GM23338 (cell line): ENCODE data around the gene PTPRN2. TPM values are rescaled to one million over a fixed set of nuclear protein-coding genes. Genes with fewer than 3 reads are reported as not detected.
A peak's percentile ranks its signal among the peaks of the same experiment; 100 is the strongest.

ENCODE experiments used
- ATAC-seq: fragments of 200-7000 bp; cut with Tn5 transposase; 3 replicates; pipeline ENCODE4 v1.9.1; 2020
- DNase-seq: peaks from one replicate; pipeline ENCODE4 v3.0.0-alpha.2; 2015; ENCODE audit warnings: low spot score
- H2AFZ ChIP-seq: fragments of 200-600 bp; sonication (generic); 2 replicates; pipeline ENCODE4 v1.8.0; 2016; ENCODE audit warnings: antibody characterized with exemption, mild to moderate bottlenecking, moderate library complexity
- H3F3A ChIP-seq: fragments of 200-600 bp; sonication (generic); replicated peaks from 2 replicates; pipeline ENCODE4 v1.8.0; 2017; ENCODE audit warnings: antibody characterized with exemption, mixed run types, low read depth
- H3K27ac ChIP-seq: fragments of 200-600 bp; sonication (generic); 2 replicates; pipeline ENCODE4 v1.6.1; 2016; ENCODE audit warnings: low read depth
- H3K27me3 ChIP-seq: fragments of 200-600 bp; sonication (generic); 2 replicates; pipeline ENCODE4 v1.8.0; 2016; ENCODE audit warnings: mild to moderate bottlenecking, mixed run types, moderate library complexity; ENCODE audit not compliant: insufficient read depth
- H3K36me3 ChIP-seq: fragments of 200-600 bp; sonication (generic); 2 replicates; pipeline ENCODE4 v1.8.0; 2016; ENCODE audit warnings: mild to moderate bottlenecking; ENCODE audit not compliant: insufficient read depth
- H3K4me1 ChIP-seq: fragments of 200-600 bp; sonication (generic); 2 replicates; pipeline ENCODE4 v1.8.0; 2016; ENCODE audit warnings: mild to moderate bottlenecking, moderate library complexity; ENCODE audit not compliant: insufficient read depth
- H3K4me2 ChIP-seq: fragments of 200-600 bp; sonication (generic); 2 replicates; pipeline ENCODE4 v1.7.1; 2017; ENCODE audit warnings: mixed run types
- H3K4me3 ChIP-seq: fragments of 200-600 bp; sonication (generic); 2 replicates; pipeline ENCODE4 v1.6.1; 2016; ENCODE audit warnings: mixed run types
- H3K79me2 ChIP-seq: fragments of 200-600 bp; sonication (generic); replicated peaks from 2 replicates; pipeline ENCODE4 v1.8.0; 2017; ENCODE audit warnings: mild to moderate bottlenecking; ENCODE audit not compliant: insufficient read depth
- H3K9me2 ChIP-seq: fragments of 200-600 bp; sonication (generic); 2 replicates; pipeline ENCODE4 v1.8.0; 2017; ENCODE audit not compliant: insufficient read depth
- H4K20me1 ChIP-seq: fragments of 200-600 bp; sonication (generic); replicated peaks from 2 replicates; pipeline ENCODE4 v1.8.0; 2017; ENCODE audit warnings: mild to moderate bottlenecking; ENCODE audit not compliant: insufficient read depth
- H3K27ac Mint-ChIP-seq: 2 replicates; pipeline ENCODE4 v1.8.0; 2020; ENCODE audit warnings: inconsistent platforms, mild to moderate bottlenecking, moderate library complexity, mixed read lengths
- H3K27me3 Mint-ChIP-seq: 3 replicates; pipeline ENCODE4 v1.8.0; 2022; ENCODE audit warnings: low read depth, mild to moderate bottlenecking, moderate library complexity, mixed read lengths, inconsistent platforms; ENCODE audit not compliant: insufficient read depth, poor library complexity
- H3K36me3 Mint-ChIP-seq: 3 replicates; pipeline ENCODE4 v1.8.0; 2021; ENCODE audit warnings: low read depth, mild to moderate bottlenecking, inconsistent platforms, moderate library complexity, mixed read lengths
- H3K4me1 Mint-ChIP-seq: 3 replicates; pipeline ENCODE4 v1.8.0; 2020; ENCODE audit warnings: mild to moderate bottlenecking, inconsistent platforms, mixed read lengths
- H3K4me3 Mint-ChIP-seq: 3 replicates; pipeline ENCODE4 v1.8.0; 2021; ENCODE audit warnings: moderate library complexity, mild to moderate bottlenecking, inconsistent platforms, mixed read lengths
- H3K9me3 Mint-ChIP-seq: 3 replicates; pipeline ENCODE4 v1.8.0; 2020; ENCODE audit warnings: moderate library complexity, mild to moderate bottlenecking, inconsistent platforms, mixed read lengths
- CREB1 ChIP-seq: fragments of 250-450 bp; sonication (Bioruptor Pico); IDR thresholded peaks from 2 replicates; pipeline ENCODE4 v1.5.0; 2020; ENCODE audit warnings: low read depth, mild to moderate bottlenecking, moderate library complexity
- JUNB ChIP-seq: IDR thresholded peaks from one replicate; pipeline ENCODE4 v1.6.1; 2016; ENCODE audit warnings: antibody characterized with exemption; ENCODE audit not compliant: unreplicated experiment
- POLR2AphosphoS5 ChIP-seq: IDR thresholded peaks from 2 replicates; pipeline ENCODE4 v1.6.1; 2016; ENCODE audit warnings: antibody characterized with exemption, low read depth
- STAT1 ChIP-seq: IDR thresholded peaks from one replicate; pipeline ENCODE4 v1.6.1; 2016; ENCODE audit warnings: antibody characterized with exemption; ENCODE audit not compliant: unreplicated experiment
- ZNF114 ChIP-seq: fragments of 250-450 bp; sonication (Bioruptor Pico); IDR thresholded peaks from 2 replicates; pipeline ENCODE4 v1.5.0; 2020; ENCODE audit warnings: mild to moderate bottlenecking, moderate library complexity
- ZNF331 ChIP-seq: fragments of 250-450 bp; sonication (Bioruptor Pico); IDR thresholded peaks from 2 replicates; pipeline ENCODE4 v1.5.0; 2020; ENCODE audit warnings: low read depth, mild to moderate bottlenecking, moderate library complexity
- polyA plus RNA-seq: library from polyadenylated mRNA; unstranded; fragments of >200 nt; fragmentation: Nextera tagmentation; extraction: Ambion mirVana; gene quantifications from 2 replicates; pipeline ENCODE4 v1.2.1, GENCODE V29; 2016
- total RNA-seq: library from RNA; depleted of rRNA; stranded (reverse); fragments of >200 nt; shearing (Covaris generic); gene quantifications from 2 replicates; pipeline ENCODE4 v1.2.3, GENCODE V29; 2014
- TF ChIP-seq, protein P1 (sequence below), 2 experiments: fragments of 200-600 bp in 1 of 2; sonication (generic) in 1 of 2; conservative IDR thresholded peaks; 2 replicates each; pipeline versions ENCODE4 v1.5.1 to v1.6.1; 2016 to 2017; ENCODE audit warnings: antibody characterized with exemption in 2 of 2, low read depth in 2 of 2, mild to moderate bottlenecking in 2 of 2, moderate library complexity in 1 of 2
- TF ChIP-seq, protein P2 (sequence below): IDR thresholded peaks from 2 replicates; pipeline ENCODE4 v1.6.1; 2016; ENCODE audit warnings: antibody characterized with exemption
- TF ChIP-seq, protein P3 (sequence below): IDR thresholded peaks from one replicate; pipeline ENCODE4 v1.6.1; 2018; ENCODE audit warnings: antibody characterized with exemption; ENCODE audit not compliant: unreplicated experiment

Gene PTPRN2
- total and polyA plus RNA-seq, 2 experiments from 2014 or later = 0.87 to 4.0 TPM

DNA sequence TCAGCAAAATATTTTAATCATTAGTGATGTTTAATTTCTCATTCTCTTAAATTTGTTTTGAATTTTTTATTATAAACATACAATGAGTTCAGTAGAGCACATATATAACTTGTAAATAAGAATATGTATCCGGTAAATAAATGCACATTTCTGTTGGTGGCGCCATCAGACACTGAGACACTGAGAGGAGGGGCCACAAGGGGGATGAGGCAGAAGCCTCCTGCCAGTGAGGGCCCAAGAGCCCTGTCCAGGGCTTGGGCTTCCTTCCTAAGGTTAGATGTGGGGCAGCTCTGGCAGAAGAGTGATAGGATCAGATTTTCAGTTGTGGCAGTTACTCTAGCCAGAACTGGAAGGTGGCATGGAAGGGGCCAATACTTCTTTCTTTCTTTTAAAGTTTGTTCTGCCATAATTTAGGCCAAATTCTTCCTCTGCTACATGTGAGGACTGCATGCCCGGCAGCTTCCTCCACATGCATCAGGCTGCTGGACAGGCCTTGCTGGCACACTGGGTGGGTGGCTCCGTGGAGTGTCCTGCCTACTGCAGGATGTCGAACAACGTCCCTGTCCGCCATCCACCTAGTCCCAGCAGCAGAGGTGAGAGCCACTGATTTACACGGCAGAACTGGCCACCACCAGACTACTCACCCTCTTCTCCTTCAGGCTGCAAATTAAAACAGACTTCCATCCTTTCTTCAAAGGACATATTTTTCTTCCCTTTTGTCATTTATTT lies 13.2 kb downstream of the PTPRN2 start:
- H3K4me2 ChIP-seq = no peak overlapping the region
- 0 out of 2 replicates have a peak, but pooled peaks cover 3% of the 10 kb centered on the region for H4K20me1 ChIP-seq
- H3K27me3 ChIP-seq = peaks cover 16% of the 10 kb centered on the region
- H3K4me3 Mint-ChIP-seq = no peak overlapping the region
- H3K27ac ChIP-seq = no peak overlapping the region
- H2AFZ ChIP-seq = no peak overlapping the region
- no peaks in the 10 kb centered on the region for H3K79me2 ChIP-seq
- H3K4me3 ChIP-seq = no peak overlapping the region
- H3K36me3 Mint-ChIP-seq = peaks cover 4% of the 10 kb centered on the region
- H3K9me3 Mint-ChIP-seq = peaks cover 42% of the 10 kb centered on the region
- ATAC-seq (no peak), DNase-seq (no peak)
- H3K27me3 Mint-ChIP-seq = peaks cover 19% of the 10 kb centered on the region
- H3K4me1 Mint-ChIP-seq = no peaks in the 10 kb centered on the region
- H3K36me3 ChIP-seq = 0 out of 2 replicates have a peak, but pooled peaks cover under 1% of the 10 kb centered on the region
- H3K27ac Mint-ChIP-seq = no peak overlapping the region
- 0 out of 2 replicates have a peak, but pooled peaks cover 3% of the 10 kb centered on the region for H3K9me2 ChIP-seq
- TF ChIP-seq POLR2AphosphoS5 = no peak
- TF ChIP-seq, protein P1, sequence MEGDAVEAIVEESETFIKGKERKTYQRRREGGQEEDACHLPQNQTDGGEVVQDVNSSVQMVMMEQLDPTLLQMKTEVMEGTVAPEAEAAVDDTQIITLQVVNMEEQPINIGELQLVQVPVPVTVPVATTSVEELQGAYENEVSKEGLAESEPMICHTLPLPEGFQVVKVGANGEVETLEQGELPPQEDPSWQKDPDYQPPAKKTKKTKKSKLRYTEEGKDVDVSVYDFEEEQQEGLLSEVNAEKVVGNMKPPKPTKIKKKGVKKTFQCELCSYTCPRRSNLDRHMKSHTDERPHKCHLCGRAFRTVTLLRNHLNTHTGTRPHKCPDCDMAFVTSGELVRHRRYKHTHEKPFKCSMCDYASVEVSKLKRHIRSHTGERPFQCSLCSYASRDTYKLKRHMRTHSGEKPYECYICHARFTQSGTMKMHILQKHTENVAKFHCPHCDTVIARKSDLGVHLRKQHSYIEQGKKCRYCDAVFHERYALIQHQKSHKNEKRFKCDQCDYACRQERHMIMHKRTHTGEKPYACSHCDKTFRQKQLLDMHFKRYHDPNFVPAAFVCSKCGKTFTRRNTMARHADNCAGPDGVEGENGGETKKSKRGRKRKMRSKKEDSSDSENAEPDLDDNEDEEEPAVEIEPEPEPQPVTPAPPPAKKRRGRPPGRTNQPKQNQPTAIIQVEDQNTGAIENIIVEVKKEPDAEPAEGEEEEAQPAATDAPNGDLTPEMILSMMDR (conservative IDR thresholded peaks at IDR 0.05; ENCODE audit: low read depth in 2 of 2) = peak; percentile 7 to 26; a peak in 2 of 4 replicates
- no peaks in the 10 kb centered on the region; the same call in 1 of the 2 replicates for H3K4me1 ChIP-seq
- no peaks in the 10 kb centered on the region for H3F3A ChIP-seq

DNA sequence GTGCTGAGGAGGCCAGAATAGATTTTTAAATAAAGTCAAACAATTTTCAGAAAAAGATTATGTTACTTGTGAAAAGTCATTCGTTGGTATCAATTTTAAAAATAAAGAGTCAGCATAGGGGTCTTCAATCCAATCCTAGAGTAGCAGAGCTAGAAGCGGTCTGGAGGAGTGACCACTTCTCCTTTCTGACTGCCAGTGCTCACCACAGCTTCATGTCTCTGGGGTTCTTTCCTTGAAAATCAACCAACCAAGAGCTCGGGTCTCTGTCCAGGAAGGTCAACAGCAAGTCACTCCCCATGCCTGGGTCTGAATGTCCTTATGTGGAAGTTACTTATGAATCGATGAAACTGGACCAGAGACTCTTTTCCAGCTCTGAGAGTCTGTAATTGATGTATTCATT lies 14.3 kb downstream of the PTPRN2 start:
- Histone ChIP-seq H3K4me2 (no peak overlapping the region), H3F3A (no peaks in the 10 kb centered on the region), H2AFZ (no peak overlapping the region), H3K4me1 (no peaks in the 10 kb centered on the region; the same call in 1 of the 2 replicates), H3K9me2 (no peaks in the 10 kb centered on the region), H3K4me3 (no peak overlapping the region), H3K27ac (no peak overlapping the region), H3K27me3 (peaks cover 27% of the 10 kb centered on the region), H4K20me1 (0 out of 2 replicates have a peak, but pooled peaks cover 3% of the 10 kb centered on the region), H3K36me3 (no peaks in the 10 kb centered on the region), H3K79me2 (no peaks in the 10 kb centered on the region)
- Mint-ChIP-seq H3K27me3 (peaks cover 16% of the 10 kb centered on the region), H3K4me1 (no peaks in the 10 kb centered on the region), H3K9me3 (peaks cover 39% of the 10 kb centered on the region), H3K27ac (no peak overlapping the region), H3K4me3 (no peak overlapping the region), H3K36me3 (no peaks in the 10 kb centered on the region; the same call in 2 of the 3 replicates)
- ATAC-seq (no peak), DNase-seq (no peak)
- TF ChIP-seq ZNF114 (CRISPR knock-in tag) = no peak
- no peak for TF ChIP-seq ZNF331 (CRISPR knock-in tag)
- TF ChIP-seq, protein P1 (conservative IDR thresholded peaks at IDR 0.05; ENCODE audit: low read depth in 2 of 2) = no peak
- no peak for TF ChIP-seq POLR2AphosphoS5
- no peak for TF ChIP-seq CREB1 (CRISPR knock-in tag)
- TF ChIP-seq, protein P2, sequence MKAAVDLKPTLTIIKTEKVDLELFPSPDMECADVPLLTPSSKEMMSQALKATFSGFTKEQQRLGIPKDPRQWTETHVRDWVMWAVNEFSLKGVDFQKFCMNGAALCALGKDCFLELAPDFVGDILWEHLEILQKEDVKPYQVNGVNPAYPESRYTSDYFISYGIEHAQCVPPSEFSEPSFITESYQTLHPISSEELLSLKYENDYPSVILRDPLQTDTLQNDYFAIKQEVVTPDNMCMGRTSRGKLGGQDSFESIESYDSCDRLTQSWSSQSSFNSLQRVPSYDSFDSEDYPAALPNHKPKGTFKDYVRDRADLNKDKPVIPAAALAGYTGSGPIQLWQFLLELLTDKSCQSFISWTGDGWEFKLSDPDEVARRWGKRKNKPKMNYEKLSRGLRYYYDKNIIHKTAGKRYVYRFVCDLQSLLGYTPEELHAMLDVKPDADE = no peak
- no peak for TF ChIP-seq JUNB
- TF ChIP-seq, protein P3, sequence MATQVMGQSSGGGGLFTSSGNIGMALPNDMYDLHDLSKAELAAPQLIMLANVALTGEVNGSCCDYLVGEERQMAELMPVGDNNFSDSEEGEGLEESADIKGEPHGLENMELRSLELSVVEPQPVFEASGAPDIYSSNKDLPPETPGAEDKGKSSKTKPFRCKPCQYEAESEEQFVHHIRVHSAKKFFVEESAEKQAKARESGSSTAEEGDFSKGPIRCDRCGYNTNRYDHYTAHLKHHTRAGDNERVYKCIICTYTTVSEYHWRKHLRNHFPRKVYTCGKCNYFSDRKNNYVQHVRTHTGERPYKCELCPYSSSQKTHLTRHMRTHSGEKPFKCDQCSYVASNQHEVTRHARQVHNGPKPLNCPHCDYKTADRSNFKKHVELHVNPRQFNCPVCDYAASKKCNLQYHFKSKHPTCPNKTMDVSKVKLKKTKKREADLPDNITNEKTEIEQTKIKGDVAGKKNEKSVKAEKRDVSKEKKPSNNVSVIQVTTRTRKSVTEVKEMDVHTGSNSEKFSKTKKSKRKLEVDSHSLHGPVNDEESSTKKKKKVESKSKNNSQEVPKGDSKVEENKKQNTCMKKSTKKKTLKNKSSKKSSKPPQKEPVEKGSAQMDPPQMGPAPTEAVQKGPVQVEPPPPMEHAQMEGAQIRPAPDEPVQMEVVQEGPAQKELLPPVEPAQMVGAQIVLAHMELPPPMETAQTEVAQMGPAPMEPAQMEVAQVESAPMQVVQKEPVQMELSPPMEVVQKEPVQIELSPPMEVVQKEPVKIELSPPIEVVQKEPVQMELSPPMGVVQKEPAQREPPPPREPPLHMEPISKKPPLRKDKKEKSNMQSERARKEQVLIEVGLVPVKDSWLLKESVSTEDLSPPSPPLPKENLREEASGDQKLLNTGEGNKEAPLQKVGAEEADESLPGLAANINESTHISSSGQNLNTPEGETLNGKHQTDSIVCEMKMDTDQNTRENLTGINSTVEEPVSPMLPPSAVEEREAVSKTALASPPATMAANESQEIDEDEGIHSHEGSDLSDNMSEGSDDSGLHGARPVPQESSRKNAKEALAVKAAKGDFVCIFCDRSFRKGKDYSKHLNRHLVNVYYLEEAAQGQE = no peak
- TF ChIP-seq STAT1 = no peak
